Measurements from ENCODE around the gene COL25A1.

COL25A1 gene

GRCh38 chr4:108838451-108838850, 464.0 kb downstream of the COL25A1 start:
- Histone ChIP-seq H3K4me3 (no peak overlapping the region), H3K27ac (no peak overlapping the region), H3K36me3 (ENCODE audit: insufficient read depth, low read length) (no peaks in the 10 kb centered on the region), H3K9ac (ENCODE audit: insufficient read length) (no peak overlapping the region), H3K9me3 (ENCODE audit: low read depth, low read length) (no peaks in the 10 kb centered on the region)
- no peak for TF ChIP-seq POLR2AphosphoS5 (IDR thresholded peaks at IDR 0.05; ENCODE audit: borderline replicate concordance, low read depth, low read length)
- TF ChIP-seq EZH2 (IDR thresholded peaks at IDR 0.05), result no peak
- no peak for TF ChIP-seq FOXP2 (optimal IDR thresholded peaks at IDR 0.05; ENCODE audit: control extremely low read depth, extremely low read length, insufficient read depth)
- DNase-seq (ENCODE audit: low read depth, low spot score), result no peak

GRCh38 chr4:108834835-108835384, 467.5 kb downstream of the COL25A1 start:
- H3K27ac ChIP-seq, result no peak overlapping the region
- no peak overlapping the region for H3K9ac ChIP-seq (ENCODE audit: insufficient read length)
- TF ChIP-seq POLR2AphosphoS5 (IDR thresholded peaks at IDR 0.05; ENCODE audit: borderline replicate concordance, low read depth, low read length) (no peak), EZH2 (IDR thresholded peaks at IDR 0.05) (no peak), FOXP2 (optimal IDR thresholded peaks at IDR 0.05; ENCODE audit: control extremely low read depth, extremely low read length, insufficient read depth) (no peak)
- DNase-seq (ENCODE audit: low read depth, low spot score), result no peak
- no peaks in the 10 kb centered on the region for H3K36me3 ChIP-seq (ENCODE audit: insufficient read depth, low read length)
- no peaks in the 10 kb centered on the region for H3K9me3 ChIP-seq (ENCODE audit: low read depth, low read length)
- H3K4me3 ChIP-seq, result no peak overlapping the region

GRCh38 chr4:108834166-108834834, 468.2 kb downstream of the COL25A1 start:
- no peak overlapping the region for H3K27ac ChIP-seq
- H3K9me3 ChIP-seq (ENCODE audit: low read depth, low read length), result no peaks in the 10 kb centered on the region
- no peak overlapping the region for H3K4me3 ChIP-seq
- no peak overlapping the region for H3K9ac ChIP-seq (ENCODE audit: insufficient read length)
- no peaks in the 10 kb centered on the region for H3K36me3 ChIP-seq (ENCODE audit: insufficient read depth, low read length)
- TF ChIP-seq FOXP2 (optimal IDR thresholded peaks at IDR 0.05; ENCODE audit: control extremely low read depth, extremely low read length, insufficient read depth) (no peak), EZH2 (IDR thresholded peaks at IDR 0.05) (no peak), POLR2AphosphoS5 (IDR thresholded peaks at IDR 0.05; ENCODE audit: borderline replicate concordance, low read depth, low read length) (no peak)
- DNase-seq (ENCODE audit: low read depth, low spot score), result no peak

GRCh38 chr4:108833046-108833445, 469.4 kb downstream of the COL25A1 start:
- H3K4me3 ChIP-seq, result no peak overlapping the region
- no peaks in the 10 kb centered on the region for H3K9me3 ChIP-seq (ENCODE audit: low read depth, low read length)
- TF ChIP-seq FOXP2 (optimal IDR thresholded peaks at IDR 0.05; ENCODE audit: control extremely low read depth, extremely low read length, insufficient read depth) (no peak), EZH2 (IDR thresholded peaks at IDR 0.05) (no peak), POLR2AphosphoS5 (IDR thresholded peaks at IDR 0.05; ENCODE audit: borderline replicate concordance, low read depth, low read length) (no peak)
- H3K27ac ChIP-seq, result 0 out of 2 replicates have a peak overlapping the region, but pooled peaks have one; percentile 17
- peak overlapping the region; percentile 14 for H3K9ac ChIP-seq (ENCODE audit: insufficient read length)
- H3K36me3 ChIP-seq (ENCODE audit: insufficient read depth, low read length), result no peaks in the 10 kb centered on the region
- no peak for DNase-seq (ENCODE audit: low read depth, low spot score)

- H3K36me3 ChIP-seq (ENCODE audit: insufficient read depth, low read length), result no peaks in the 10 kb centered on the region
- no peaks in the 10 kb centered on the region for H3K9me3 ChIP-seq (ENCODE audit: low read depth, low read length)
- DNase-seq (ENCODE audit: low read depth, low spot score), result peak; percentile 63
- TF ChIP-seq EZH2 (IDR thresholded peaks at IDR 0.05), result no peak
- TF ChIP-seq FOXP2 (optimal IDR thresholded peaks at IDR 0.05; ENCODE audit: control extremely low read depth, extremely low read length, insufficient read depth), result no peak
- no peak for TF ChIP-seq POLR2AphosphoS5 (IDR thresholded peaks at IDR 0.05; ENCODE audit: borderline replicate concordance, low read depth, low read length)
- H3K9ac ChIP-seq (ENCODE audit: insufficient read length), result no peak overlapping the region
- peak overlapping the region; percentile 87 for H3K27ac ChIP-seq
- H3K4me3 ChIP-seq, result peak overlapping the region; percentile 56
Observed at GRCh38 chr4:108831886-108832285, 470.6 kb downstream of the COL25A1 start.

GRCh38 chr4:108831291-108831690, 471.2 kb downstream of the COL25A1 start:
- no peak for DNase-seq (ENCODE audit: low read depth, low spot score)
- TF ChIP-seq EZH2 (IDR thresholded peaks at IDR 0.05) (no peak), POLR2AphosphoS5 (IDR thresholded peaks at IDR 0.05; ENCODE audit: borderline replicate concordance, low read depth, low read length) (no peak)

GRCh38 chr4:108830509-108831244, 471.8 kb downstream of the COL25A1 start:
- Histone ChIP-seq H3K4me3 (peak overlapping the region; percentile 35), H3K9ac (ENCODE audit: insufficient read length) (no peak overlapping the region), H3K9me3 (ENCODE audit: low read depth, low read length) (no peaks in the 10 kb centered on the region), H3K27ac (peak overlapping the region; percentile 87; the same call in 1 of the 2 replicates), H3K36me3 (ENCODE audit: insufficient read depth, low read length) (no peaks in the 10 kb centered on the region)
- TF ChIP-seq POLR2AphosphoS5 (IDR thresholded peaks at IDR 0.05; ENCODE audit: borderline replicate concordance, low read depth, low read length), result peak; percentile 29; the same call in 1 of the 2 replicates
- no peak for TF ChIP-seq EZH2 (IDR thresholded peaks at IDR 0.05)
- peak; percentile 89 for DNase-seq (ENCODE audit: low read depth, low spot score)

More at GRCh38 chr4:108831291-108831690, 471.2 kb downstream of the COL25A1 start:
- Histone ChIP-seq H3K9ac (ENCODE audit: insufficient read length) (no peak overlapping the region), H3K9me3 (ENCODE audit: low read depth, low read length) (no peaks in the 10 kb centered on the region), H3K27ac (peak overlapping the region; percentile 87), H3K36me3 (ENCODE audit: insufficient read depth, low read length) (no peaks in the 10 kb centered on the region), H3K4me3 (peak overlapping the region; percentile 56)

- Histone ChIP-seq H3K27ac (no peak overlapping the region), H3K9me3 (ENCODE audit: low read depth, low read length) (no peaks in the 10 kb centered on the region), H3K36me3 (ENCODE audit: insufficient read depth, low read length) (no peaks in the 10 kb centered on the region), H3K4me3 (peak overlapping the region; percentile 35), H3K9ac (ENCODE audit: insufficient read length) (no peak overlapping the region)
- no peak for DNase-seq (ENCODE audit: low read depth, low spot score)
- no peak for TF ChIP-seq EZH2 (IDR thresholded peaks at IDR 0.05)
Observed at GRCh38 chr4:108829966-108830492, 472.4 kb downstream of the COL25A1 start.
